Keratinocyte (primary cell): ENCODE results near the gene CEP85L. TPM values are rescaled to one million over a fixed set of nuclear protein-coding genes. Genes with fewer than 3 reads are reported as not detected.

Experiments
- DNase-seq: peaks from one replicate; pipeline ENCODE4 v3.0.0-alpha.2; 2011; ENCODE audit warnings: low read depth, missing footprints, low spot score
- FAIRE-seq: peaks from 2 replicates; lab custom pipeline; 2011; peaks lifted over from hg19 to GRCh38; lab: Jason Lieb, UNC
- H2AFZ ChIP-seq: 2 replicates; pipeline ENCODE4 v1.6.0; 2012; ENCODE audit warnings: low read length, control low read depth, inconsistent platforms; ENCODE audit not compliant: control insufficient read depth
- H3K27ac ChIP-seq: 2 replicates; pipeline ENCODE4 v1.5.1; 2011; ENCODE audit warnings: low read length; ENCODE audit not compliant: control insufficient read depth, insufficient read depth
- H3K27me3 ChIP-seq: 3 replicates; pipeline ENCODE4 v1.6.0; 2011; ENCODE audit warnings: low read length; ENCODE audit not compliant: control insufficient read depth, insufficient read depth; ENCODE audit errors: extremely low read depth
- H3K36me3 ChIP-seq, 2 experiments: 2 replicates in 1 of 2; 3 replicates in 1 of 2; pipeline ENCODE4 v1.5.1; 2011; ENCODE audit warnings: low read length in 2 of 2, mild to moderate bottlenecking in 1 of 2; ENCODE audit not compliant: control insufficient read depth in 2 of 2, insufficient read depth in 2 of 2; ENCODE audit errors: extremely low read depth in 1 of 2
- H3K4me1 ChIP-seq: 3 replicates; pipeline ENCODE4 v1.5.1; 2011; ENCODE audit warnings: low read length; ENCODE audit not compliant: control insufficient read depth, insufficient read depth; ENCODE audit errors: extremely low read depth
- H3K4me2 ChIP-seq: 3 replicates; pipeline ENCODE4 v1.6.0; 2011; ENCODE audit warnings: low read depth, low read length; ENCODE audit not compliant: control insufficient read depth, insufficient read depth; ENCODE audit errors: extremely low read depth
- H3K4me3 ChIP-seq, 3 experiments: fragments of 200-600 bp in 1 of 3; sonication (generic) in 1 of 3; 2 replicates in 2 of 3; 3 replicates in 1 of 3; pipeline ENCODE4 v1.5.1; 2011 to 2016; ENCODE audit warnings: low read length in 3 of 3, mild to moderate bottlenecking in 3 of 3, control low read depth in 2 of 3, inconsistent platforms in 1 of 3, low read depth in 1 of 3, mixed read lengths in 1 of 3, mixed run types in 1 of 3, moderate library complexity in 1 of 3; ENCODE audit not compliant: control insufficient read depth in 2 of 3, insufficient read depth in 2 of 3; ENCODE audit errors: extremely low read depth in 1 of 3
- H3K79me2 ChIP-seq: 2 replicates; pipeline ENCODE4 v1.6.0; 2012; ENCODE audit warnings: low read length; ENCODE audit not compliant: control insufficient read depth, insufficient read depth
- H3K9ac ChIP-seq: 3 replicates; pipeline ENCODE4 v1.6.0; 2011; ENCODE audit warnings: low read length; ENCODE audit not compliant: control insufficient read depth, insufficient read depth; ENCODE audit errors: extremely low read depth
- H3K9me1 ChIP-seq: 3 replicates; pipeline ENCODE4 v1.6.0; 2011; ENCODE audit warnings: low read length; ENCODE audit not compliant: control insufficient read depth, insufficient read depth; ENCODE audit errors: extremely low read depth
- H3K9me3 ChIP-seq: 2 replicates; pipeline ENCODE4 v1.5.1; 2012; ENCODE audit warnings: low read depth, low read length; ENCODE audit not compliant: control insufficient read depth
- H4K20me1 ChIP-seq: 3 replicates; pipeline ENCODE4 v1.6.0; 2011; ENCODE audit warnings: low read length; ENCODE audit not compliant: control insufficient read depth, insufficient read depth; ENCODE audit errors: extremely low read depth
- CTCF ChIP-seq, 3 experiments: IDR thresholded peaks in 1 of 3; conservative IDR thresholded peaks in 1 of 3; optimal IDR thresholded peaks in 1 of 3; 2 replicates in 2 of 3; 3 replicates in 1 of 3; pipeline versions ENCODE3 to v1.5.1; 2011; ENCODE audit warnings: low read length in 3 of 3, mild to moderate bottlenecking in 3 of 3, moderate library complexity in 2 of 3, control low read depth in 1 of 3, inconsistent platforms in 1 of 3; ENCODE audit not compliant: insufficient read depth in 2 of 3; ENCODE audit errors: extremely low read depth in 1 of 3
- EZH2 ChIP-seq: IDR thresholded peaks from one replicate; pipeline ENCODE4 v1.6.1; 2012; ENCODE audit warnings: inconsistent platforms, mild to moderate bottlenecking, low read length, moderate library complexity
- dilution Hi-C: fragments of 300-500 bp; cut with MboI; formaldehyde crosslinking; loops from one replicate; pipeline ENCODE4 v1.7.0; 2020; ENCODE audit warnings: low sequenced_read_pairs; ENCODE audit not compliant: extremely low pct_ligation_motif_present
- polyA plus RNA-seq, 5 experiments: library from polyadenylated mRNA; depleted of rRNA in 3 of 5; stranded (reverse) in 3 of 5; stranded (forward) in 1 of 5; unstranded in 1 of 5; fragments of >200 nt; gene quantifications; 1 replicate in 1 of 5; 2 replicates in 3 of 5; 3 replicates in 1 of 5; pipeline versions ENCODE4 v1.2.1 to v1.2.3, GENCODE V29; 2011 to 2012; ENCODE audit warnings: missing spikeins in 2 of 5, low read depth in 1 of 5, low replicate concordance in 1 of 5

CEP85L gene
- polyA plus RNA-seq, 1 donor (not counting 4 experiments of a cell fraction or from before 2014, with no cell fraction given), result 3.5 TPM

GRCh38 chr6:118594877-118595276, 56.5 kb downstream of the CEP85L start:
- no peaks in the 10 kb centered on the region for H3K4me1 ChIP-seq
- no peaks in the 10 kb centered on the region for H3K9me1 ChIP-seq
- no peak overlapping the region for H3K27ac ChIP-seq
- dilution Hi-C loops, result no loop called here
- peaks cover 6% of the 10 kb centered on the region for H3K79me2 ChIP-seq
- H3K36me3 ChIP-seq, result no peaks in the 10 kb centered on the region
- H3K9ac ChIP-seq, result no peak overlapping the region
- FAIRE-seq (no peak), DNase-seq (no peak)
- H3K4me2 ChIP-seq, result no peak overlapping the region
- no peak overlapping the region for H2AFZ ChIP-seq
- no peaks in the 10 kb centered on the region for H3K9me3 ChIP-seq
- TF ChIP-seq CTCF (optimal IDR thresholded peaks at IDR 0.05 in 1 of 3, IDR thresholded peaks at IDR 0.05 in 1 of 3, conservative IDR thresholded peaks at IDR 0.05 in 1 of 3; ENCODE audit: extremely low read depth in 1 of 3, insufficient read depth in 2 of 3, low read length in 3 of 3), result no peak
- TF ChIP-seq EZH2, result no peak
- no peak overlapping the region for H3K4me3 ChIP-seq
- no peaks in the 10 kb centered on the region for H3K27me3 ChIP-seq
- no peaks in the 10 kb centered on the region for H4K20me1 ChIP-seq

- Histone ChIP-seq H3K79me2 (peaks cover 6% of the 10 kb centered on the region), H3K9me1 (no peaks in the 10 kb centered on the region), H2AFZ (no peak overlapping the region), H3K4me2 (no peak overlapping the region), H3K9ac (no peak overlapping the region), H3K36me3 (no peaks in the 10 kb centered on the region), H3K4me1 (no peaks in the 10 kb centered on the region), H3K9me3 (no peaks in the 10 kb centered on the region), H4K20me1 (no peaks in the 10 kb centered on the region), H3K4me3 (no peak overlapping the region), H3K27ac (no peak overlapping the region), H3K27me3 (no peaks in the 10 kb centered on the region)
- no peak for DNase-seq
- dilution Hi-C loops, result no loop called here
- no peak for FAIRE-seq
- TF ChIP-seq CTCF (optimal IDR thresholded peaks at IDR 0.05 in 1 of 3, IDR thresholded peaks at IDR 0.05 in 1 of 3, conservative IDR thresholded peaks at IDR 0.05 in 1 of 3; ENCODE audit: extremely low read depth in 1 of 3, insufficient read depth in 2 of 3, low read length in 3 of 3) (no peak), EZH2 (no peak)
These were observed 59.5 kb downstream of the CEP85L start for GRCh38 chr6:118591897-118592296.
